ENCODE data around the gene TEX10.

The TEX10 gene

GRCh38 chr9:100285080-100285479 is 67.7 kb downstream of the TEX10 start:
- DNase-seq (ENCODE audit: low read depth in 2 of 2), result no peak

- no peak for DNase-seq (ENCODE audit: low read depth in 2 of 2)
Observed at GRCh38 chr9:100284247-100284646, 68.5 kb downstream of the TEX10 start.

- no peak for DNase-seq (ENCODE audit: low read depth in 2 of 2)
Observed at GRCh38 chr9:100282388-100282719, 70.4 kb downstream of the TEX10 start.

- DNase-seq (ENCODE audit: low read depth in 2 of 2), result no peak
Observed at GRCh38 chr9:100281676-100282387, 70.9 kb downstream of the TEX10 start.

GRCh38 chr9:100281066-100281465 is 71.7 kb downstream of the TEX10 start:
- DNase-seq (ENCODE audit: low read depth in 2 of 2), result no peak

- no peak for DNase-seq (ENCODE audit: low read depth in 2 of 2)
Observed at GRCh38 chr9:100277166-100277979, 75.4 kb downstream of the TEX10 start.

- no peak for DNase-seq (ENCODE audit: low read depth in 2 of 2)
Observed at GRCh38 chr9:100269656-100270055, 83.1 kb downstream of the TEX10 start.

- DNase-seq (ENCODE audit: low read depth in 2 of 2), result no peak
Observed at GRCh38 chr9:100268271-100268670, 84.5 kb downstream of the TEX10 start.

- DNase-seq (ENCODE audit: low read depth in 2 of 2), result no peak
Observed at GRCh38 chr9:100267211-100267610, 85.5 kb downstream of the TEX10 start.

All from stimulated activated CD8-positive, alpha-beta memory T cell treated with anti-CD3 and anti-CD28 coated beads, Interleukin-7, amount 100 ng/mL, for 4 hours (primary cell).